VCaP (cell line): ENCODE data around the gene PDCD11.
"Not testable (repeated sequence)": the region's sequence is repeated elsewhere in the genome, so short reads cannot be mapped to it uniquely, and the experiment has no call there.

Experiments used
- H3K27ac ChIP-seq: fragments of 450-650 bp; 2 replicates; pipeline ENCODE4 v1.5.1; 2017
- CTCF ChIP-seq: fragments of 450-650 bp; conservative IDR thresholded peaks from 2 replicates; pipeline ENCODE4 v1.5.1; 2017; ENCODE audit warnings: mild to moderate bottlenecking, moderate library complexity

The PDCD11 gene

GRCh38 chr10:103397191-103397825 lies 882 bp downstream of the PDCD11 start:
- H3K27ac ChIP-seq, result peak overlapping the region; percentile 83
- no peak for TF ChIP-seq CTCF

- no peak for TF ChIP-seq CTCF
Measured at GRCh38 chr10:103413564-103413963, 17.1 kb downstream of the PDCD11 start.

GRCh38 chr10:103415581-103415980 lies 19.2 kb downstream of the PDCD11 start:
- TF ChIP-seq CTCF, result no peak

More at GRCh38 chr10:103413564-103413963, 17.1 kb downstream of the PDCD11 start:
- H3K27ac ChIP-seq, result no peak overlapping the region

GRCh38 chr10:103416436-103417147 lies 20.2 kb downstream of the PDCD11 start:
- H3K27ac ChIP-seq, result no peak overlapping the region
- peak; percentile 76 for TF ChIP-seq CTCF

More at GRCh38 chr10:103415581-103415980, 19.2 kb downstream of the PDCD11 start:
- H3K27ac ChIP-seq, result no peak overlapping the region

- not testable (repeated sequence) for H3K27ac ChIP-seq
- peak; percentile 36; the same call in 1 of the 2 replicates for TF ChIP-seq CTCF
Measured at GRCh38 chr10:103417148-103417469, 20.7 kb downstream of the PDCD11 start.

GRCh38 chr10:103417601-103418000 lies 21.2 kb downstream of the PDCD11 start:
- no peak overlapping the region for H3K27ac ChIP-seq
- no peak for TF ChIP-seq CTCF

- no peak for TF ChIP-seq CTCF
- no peak overlapping the region for H3K27ac ChIP-seq
Measured at GRCh38 chr10:103419101-103419500, 22.7 kb downstream of the PDCD11 start.
